ENCODE results near the gene PAK5. TPM values are rescaled to one million over a fixed set of nuclear protein-coding genes. Genes with fewer than 3 reads are reported as not detected.

PAK5 gene
- polyA plus RNA-seq, 4 donors, result 0.27 to 0.60 (median 0.52) TPM

- no peak for DNase-seq (ENCODE audit: low read depth in 4 of 4, low spot score in 3 of 4)
These were observed 335.2 kb downstream of the PAK5 start for GRCh38 chr20:9503526-9504245.

GRCh38 chr20:9501473-9501872 lies 337.4 kb downstream of the PAK5 start:
- no peak for DNase-seq (ENCODE audit: low read depth in 4 of 4, low spot score in 3 of 4)

GRCh38 chr20:9500121-9500520 lies 338.8 kb downstream of the PAK5 start:
- DNase-seq (ENCODE audit: low read depth in 4 of 4, low spot score in 3 of 4), result no peak

GRCh38 chr20:9499126-9499899 lies 339.6 kb downstream of the PAK5 start:
- no peak for DNase-seq (ENCODE audit: low read depth in 4 of 4, low spot score in 3 of 4)

GRCh38 chr20:9498322-9498721 lies 340.6 kb downstream of the PAK5 start:
- DNase-seq (ENCODE audit: low read depth in 4 of 4, low spot score in 3 of 4), result no peak

- DNase-seq (ENCODE audit: low read depth in 4 of 4, low spot score in 3 of 4), result no peak
These were observed 342.7 kb downstream of the PAK5 start for GRCh38 chr20:9496155-9496554.

- no peak for DNase-seq (ENCODE audit: low read depth in 4 of 4, low spot score in 3 of 4)
These were observed 343.2 kb downstream of the PAK5 start for GRCh38 chr20:9495701-9496100.

GRCh38 chr20:9493803-9494202 lies 345.1 kb downstream of the PAK5 start:
- DNase-seq (ENCODE audit: low read depth in 4 of 4, low spot score in 3 of 4), result no peak

GRCh38 chr20:9492067-9492466 lies 346.8 kb downstream of the PAK5 start:
- DNase-seq (ENCODE audit: low read depth in 4 of 4, low spot score in 3 of 4), result no peak

GRCh38 chr20:9491324-9491723 lies 347.6 kb downstream of the PAK5 start:
- DNase-seq (ENCODE audit: low read depth in 4 of 4, low spot score in 3 of 4), result no peak

GRCh38 chr20:9490631-9491030 lies 348.2 kb downstream of the PAK5 start:
- DNase-seq (ENCODE audit: low read depth in 4 of 4, low spot score in 3 of 4), result no peak

- DNase-seq (ENCODE audit: low read depth in 4 of 4, low spot score in 3 of 4), result no peak
These were observed 348.7 kb downstream of the PAK5 start for GRCh38 chr20:9490161-9490560.

- no peak for DNase-seq (ENCODE audit: low read depth in 4 of 4, low spot score in 3 of 4)
These were observed 350.8 kb downstream of the PAK5 start for GRCh38 chr20:9488063-9488462.

Other genes with a start within 250 kb of the PAK5 start
- gene ANKEF1, start 195.9 kb upstream of the PAK5 start, polyA plus RNA-seq (ENCODE audit: insufficient read length in 4 of 4), result 1 to 10 TPM; 1.9 to 9.9 (median 8.9) TPM

Data from left renal pelvis (tissue), 4 donors.